IMR-90 (cell line): ENCODE data around the gene CNTFR. TPM values are rescaled to one million over a fixed set of nuclear protein-coding genes. Genes with fewer than 3 reads are reported as not detected.
A peak's percentile ranks its signal among the peaks of the same experiment; 100 is the strongest.

ENCODE experiments used
- ATAC-seq: fragments of 200-7000 bp; cut with Tn5 transposase; 2 replicates; pipeline ENCODE4 v1.9.1; 2020; ENCODE audit warnings: low read depth, mild to moderate bottlenecking, moderate library complexity
- BruUV-seq: library from RNA; stranded (reverse); fragments of 400-500 nt; replicated peaks from 2 replicates; lab custom pipeline; 2021; lab: Mats Ljungman, UMichigan
- CTCF ChIA-PET: fragments of 300-600 bp; formaldehyde crosslinking; extraction: SDS; loops from one replicate; lab custom pipeline; 2021; ENCODE audit warnings: antibody characterized with exemption; lab: Yijun Ruan, JAX
- POLR2A ChIA-PET: fragments of 300-600 bp; sonication (Branson Sonifier 250); formaldehyde crosslinking; loops from one replicate; lab custom pipeline; 2022; ENCODE audit warnings: antibody characterized with exemption; ENCODE audit not compliant: unreplicated experiment; lab: Charles Lee
- DNase-seq: peaks from one replicate; pipeline ENCODE4 v3.0.0; 2013
- H2AFZ ChIP-seq: replicated peaks from 2 replicates; pipeline ENCODE3; 2013; ENCODE audit warnings: low read length, mild to moderate bottlenecking; ENCODE audit not compliant: poor library complexity
- H2AK5ac ChIP-seq: 2 replicates; pipeline ENCODE4 v1.6.1; 2013; ENCODE audit warnings: low read depth, low read length, inconsistent platforms
- H2AK9ac ChIP-seq: replicated peaks from 2 replicates; pipeline ENCODE3; 2013; ENCODE audit warnings: mild to moderate bottlenecking, low read depth, low read length, moderate library complexity; ENCODE audit not compliant: poor library complexity
- H2BK120ac ChIP-seq: 2 replicates; pipeline ENCODE4 v1.6.1; 2013; ENCODE audit warnings: low read depth, low read length, inconsistent platforms
- H2BK15ac ChIP-seq: 3 replicates; pipeline ENCODE4 v1.6.1; 2013; ENCODE audit warnings: low read depth, low read length, inconsistent platforms
- H2BK20ac ChIP-seq: 2 replicates; pipeline ENCODE4 v1.6.1; 2013; ENCODE audit warnings: low read depth, mild to moderate bottlenecking, inconsistent platforms, low read length, moderate library complexity
- H2BK5ac ChIP-seq: 2 replicates; pipeline ENCODE4 v1.6.1; 2013; ENCODE audit warnings: mild to moderate bottlenecking, low read depth, low read length, inconsistent platforms; ENCODE audit not compliant: poor library complexity, severe bottlenecking
- H3K14ac ChIP-seq: replicated peaks from 2 replicates; pipeline ENCODE4 v1.6.1; 2013; ENCODE audit warnings: low read depth, low read length, inconsistent platforms
- H3K18ac ChIP-seq: 2 replicates; pipeline ENCODE4 v1.6.1; 2013; ENCODE audit warnings: low read depth, low read length, control low read depth
- H3K23ac ChIP-seq: 2 replicates; pipeline ENCODE4 v1.6.1; 2013; ENCODE audit warnings: low read depth, low read length, inconsistent platforms
- H3K27ac ChIP-seq: 2 replicates; pipeline ENCODE4 v1.5.1; 2013; ENCODE audit warnings: mild to moderate bottlenecking, control low read depth, low read length; ENCODE audit not compliant: insufficient read depth
- H3K27me3 ChIP-seq: 2 replicates; pipeline ENCODE4 v1.6.1; 2013; ENCODE audit warnings: low read length; ENCODE audit not compliant: control insufficient read depth, insufficient read depth
- H3K36me3 ChIP-seq: 2 replicates; pipeline ENCODE4 v1.6.1; 2013; ENCODE audit warnings: low read length, mixed read lengths; ENCODE audit not compliant: control insufficient read depth, insufficient read depth
- H3K4ac ChIP-seq: 2 replicates; pipeline ENCODE4 v1.6.1; 2013; ENCODE audit warnings: low read depth, low read length, inconsistent platforms
- H3K4me1 ChIP-seq: 2 replicates; pipeline ENCODE4 v1.6.1; 2013; ENCODE audit warnings: low read length, mixed read lengths; ENCODE audit not compliant: control insufficient read depth, insufficient read depth
- H3K4me2 ChIP-seq: 2 replicates; pipeline ENCODE4 v1.6.1; 2013; ENCODE audit warnings: low read depth, mild to moderate bottlenecking, control low read depth, low read length, moderate library complexity
- H3K4me3 ChIP-seq: 2 replicates; pipeline ENCODE4 v1.5.1; 2013; ENCODE audit warnings: low read depth, mild to moderate bottlenecking, control low read depth, low read length, moderate library complexity; ENCODE audit not compliant: insufficient read depth
- H3K56ac ChIP-seq: 2 replicates; pipeline ENCODE4 v1.6.1; 2013; ENCODE audit warnings: low read length, inconsistent platforms; ENCODE audit not compliant: insufficient read depth; ENCODE audit errors: extremely low read depth
- H3K79me1 ChIP-seq, 2 experiments: 2 replicates each; pipeline ENCODE4 v1.6.1; 2013; ENCODE audit warnings: low read length in 2 of 2, inconsistent platforms in 1 of 2, low read depth in 1 of 2
- H3K9ac ChIP-seq: 2 replicates; pipeline ENCODE4 v1.6.1; 2013; ENCODE audit warnings: low read depth, low read length, control low read depth
- H3K9me1 ChIP-seq: 2 replicates; pipeline ENCODE4 v1.6.1; 2013; ENCODE audit warnings: low read length, inconsistent platforms; ENCODE audit not compliant: insufficient read depth
- H3K9me3 ChIP-seq: 2 replicates; pipeline ENCODE4 v1.6.1; 2013; ENCODE audit warnings: low read length; ENCODE audit not compliant: control insufficient read depth, insufficient read depth
- H4K20me1 ChIP-seq: 2 replicates; pipeline ENCODE4 v1.6.1; 2013; ENCODE audit warnings: low read length, inconsistent platforms; ENCODE audit not compliant: insufficient read depth
- H4K5ac ChIP-seq: 2 replicates; pipeline ENCODE4 v1.6.1; 2013; ENCODE audit warnings: mild to moderate bottlenecking, low read depth, low read length, control low read depth
- H4K8ac ChIP-seq, 2 experiments: 2 replicates each; pipeline ENCODE4 v1.6.1; 2013; ENCODE audit warnings: low read depth in 2 of 2, low read length in 2 of 2, control low read depth in 1 of 2, inconsistent platforms in 1 of 2
- H4K91ac ChIP-seq: 2 replicates; pipeline ENCODE4 v1.6.1; 2013; ENCODE audit warnings: low read depth, low read length, inconsistent platforms; ENCODE audit not compliant: insufficient read depth
- CEBPB ChIP-seq: IDR thresholded peaks from 2 replicates; pipeline ENCODE4 v1.6.1; 2012; ENCODE audit warnings: low read depth, low read length, improper control_type of control experiment
- CHD1 ChIP-seq: IDR thresholded peaks from 2 replicates; pipeline ENCODE4 v1.6.1; 2012; ENCODE audit warnings: low read depth, low read length, improper control_type of control experiment
- ELK1 ChIP-seq: fragments of 150-350 bp; IDR thresholded peaks from 2 replicates; pipeline ENCODE4 v1.6.1; 2016; ENCODE audit warnings: low read depth, mild to moderate bottlenecking, low read length, moderate library complexity, borderline replicate concordance
- FOS ChIP-seq: fragments of 150-350 bp; IDR thresholded peaks from 2 replicates; pipeline ENCODE4 v1.6.1; 2016; ENCODE audit warnings: low read depth, low read length
- MAFK ChIP-seq: IDR thresholded peaks from 2 replicates; pipeline ENCODE4 v1.6.1; 2012; ENCODE audit warnings: low read depth, low read length, improper control_type of control experiment
- MAZ ChIP-seq: IDR thresholded peaks from 2 replicates; pipeline ENCODE4 v1.6.1; 2012; ENCODE audit warnings: low read depth, mild to moderate bottlenecking, low read length, improper control_type of control experiment, moderate library complexity, borderline replicate concordance
- NFE2L2 ChIP-seq: fragments of 150-350 bp; IDR thresholded peaks from 2 replicates; pipeline ENCODE4 v1.6.1; 2016; ENCODE audit warnings: low read depth, mild to moderate bottlenecking, low read length
- POLR2A ChIP-seq: IDR thresholded peaks from 2 replicates; pipeline ENCODE4 v1.6.1; 2012; ENCODE audit warnings: mild to moderate bottlenecking, low read depth, low read length
- RAD21 ChIP-seq: IDR thresholded peaks from 2 replicates; pipeline ENCODE4 v1.6.1; 2012; ENCODE audit warnings: low read length, improper control_type of control experiment
- RCOR1 ChIP-seq: IDR thresholded peaks from 2 replicates; pipeline ENCODE4 v1.6.1; 2012; ENCODE audit warnings: mild to moderate bottlenecking, low read length, improper control_type of control experiment; ENCODE audit not compliant: insufficient replicate concordance
- SMC3 ChIP-seq: fragments of 150-350 bp; IDR thresholded peaks from 2 replicates; pipeline ENCODE4 v1.6.1; 2016; ENCODE audit warnings: low read depth, mild to moderate bottlenecking, antibody characterized with exemption, low read length, moderate library complexity
- USF2 ChIP-seq: fragments of 150-350 bp; IDR thresholded peaks from 2 replicates; pipeline ENCODE4 v1.6.1; 2017; ENCODE audit warnings: mild to moderate bottlenecking, antibody characterized with exemption, low read length, low read depth
- WGBS, 2 experiments: methylation state at CpG; one replicate each; pipeline versions ENCODE4 v1.1.5 to v1.1.7; 2013; ENCODE audit warnings: missing lambda C conversion rate in 2 of 2; ENCODE audit not compliant: insufficient read length in 1 of 2; ENCODE audit errors: extremely low coverage in 2 of 2; 5-methylcytosine and 5-hydroxymethylcytosine counted together
- dilution Hi-C: fragments of 300-500 bp; cut with HindIII; formaldehyde crosslinking; loops from one replicate; pipeline ENCODE4 v1.14.3; 2018; ENCODE audit warnings: low sequenced_read_pairs; ENCODE audit not compliant: unreplicated experiment
- in situ Hi-C: fragments of 300-500 bp; cut with MboI; formaldehyde crosslinking; loops from 3 replicates; pipeline ENCODE4 v1.14.3; 2019; ENCODE audit warnings: low sequenced_read_pairs, inconsistent platforms, mixed read lengths
- intact Hi-C: fragments of 100-400 bp; cut with micrococcal nuclease; formaldehyde crosslinking; loops from 2 replicates; pipeline ENCODE4 v1.10.0; 2022
- polyA plus RNA-seq, 3 experiments: library from polyadenylated mRNA; depleted of rRNA; stranded (reverse); fragments of >200 nt; gene quantifications; 2 replicates each; pipeline ENCODE4 v1.2.3, GENCODE V29; 2012; ENCODE audit warnings: low replicate concordance in 1 of 3
- total RNA-seq: library from RNA; depleted of rRNA; stranded (reverse); fragments of >200 nt; gene quantifications from 2 replicates; pipeline ENCODE4 v1.2.3, GENCODE V29; 2012

The CNTFR gene
- total and polyA plus RNA-seq, 2 of the 4 experiments (the other 2 are of a cell fraction), result not detected

- intact Hi-C loops (loop anchor here (1.0 kb wide), 2 partner anchors 22 to 86 kb away; partner anchors contain the start of gene RPP25L), in situ Hi-C loops (no loop called here), dilution Hi-C loops (no loop called here)
- Histone ChIP-seq H3K27ac (no peak overlapping the region), H2BK5ac (no peak overlapping the region), H3K4ac (no peak overlapping the region), H3K4me2 (no peak overlapping the region), H3K9ac (no peak overlapping the region), H3K14ac (no peak overlapping the region), H3K9me1 (peaks cover 13% of the 10 kb centered on the region; the same call in 1 of the 2 replicates), H2BK120ac (no peak overlapping the region), H2BK20ac (no peak overlapping the region), H3K9me3 (no peaks in the 10 kb centered on the region), H3K18ac (no peak overlapping the region), H4K5ac (no peak overlapping the region), H2AK9ac (no peak overlapping the region), H3K56ac (no peak overlapping the region), H4K20me1 (peaks cover 9% of the 10 kb centered on the region; the same call in 1 of the 2 replicates), H2BK15ac (no peak overlapping the region), H3K4me3 (no peak overlapping the region), H3K27me3 (peaks cover 16% of the 10 kb centered on the region), H4K8ac (no peak overlapping the region), H3K36me3 (peaks cover 6% of the 10 kb centered on the region), H4K91ac (no peak overlapping the region), H3K23ac (no peak overlapping the region), H3K4me1 (peaks cover 4% of the 10 kb centered on the region), H2AK5ac (no peak overlapping the region), H3K79me1 (peaks cover 13 to 36% of the 10 kb centered on the region in 2 experiments), H2AFZ (no peak overlapping the region)
- ChIA-PET CTCF (interaction anchor here (1.3 to 1.7 kb wide), 3 partner anchors 12 to 30 kb away, joined by 3 to 16 read pairs (median 6); partner anchors contain the start of genes DCTN3 and GALT), POLR2A (no interaction called here)
- no peak for TF ChIP-seq POLR2A
- no peak for TF ChIP-seq FOS
- no peak for TF ChIP-seq RAD21
- no peak for TF ChIP-seq SMC3
- no peak for TF ChIP-seq NFE2L2
- TF ChIP-seq MAZ, result no peak
- no peak for TF ChIP-seq CEBPB
- no peak for TF ChIP-seq MAFK
- no peak for TF ChIP-seq ELK1
- TF ChIP-seq USF2, result no peak
- no peak for TF ChIP-seq CHD1
- TF ChIP-seq RCOR1, result no peak
- ATAC-seq (no peak), DNase-seq (no peak)
- BruUV-seq, result TSS peak; percentile 86
- no CpG with 5 or more reads among the region's 3 CpGs for WGBS, 2 experiments
Observed at GRCh38 chr9:34634551-34635248, 45.2 kb upstream of the CNTFR start.
